Measurements from ENCODE around the gene RNF157. TPM values are rescaled to one million over a fixed set of nuclear protein-coding genes. Genes with fewer than 3 reads are reported as not detected.

Gene RNF157
- total and polyA plus RNA-seq, 9 of the 15 experiments (the other 6 are each of a cell fraction or from before 2014, with no cell fraction given), result 8.1 to 31.7 (median 20.8) TPM

DNA sequence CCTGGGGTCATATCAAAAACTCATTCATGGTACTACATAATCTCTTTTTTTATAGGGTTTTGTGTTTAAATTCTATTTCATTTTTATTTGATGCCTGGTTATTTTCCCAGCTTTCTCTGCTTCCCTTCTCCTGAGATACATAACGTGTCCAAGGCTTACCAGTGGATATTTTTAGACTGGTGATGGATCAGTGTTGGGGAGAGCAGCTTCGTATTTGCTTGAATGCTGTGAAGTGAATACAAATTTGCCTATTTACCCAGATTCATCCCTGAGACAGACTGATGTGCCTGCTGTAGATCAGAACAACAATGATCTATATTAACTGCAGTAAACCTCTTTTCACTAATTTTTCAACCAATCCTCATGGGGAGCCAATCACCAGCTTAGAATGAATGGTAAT, 56.0 kb downstream of the RNF157 start (continued):
- no peak for TF ChIP-seq ZNF431 (CRISPR knock-in tag; IDR thresholded peaks at IDR 0.05)

DNA sequence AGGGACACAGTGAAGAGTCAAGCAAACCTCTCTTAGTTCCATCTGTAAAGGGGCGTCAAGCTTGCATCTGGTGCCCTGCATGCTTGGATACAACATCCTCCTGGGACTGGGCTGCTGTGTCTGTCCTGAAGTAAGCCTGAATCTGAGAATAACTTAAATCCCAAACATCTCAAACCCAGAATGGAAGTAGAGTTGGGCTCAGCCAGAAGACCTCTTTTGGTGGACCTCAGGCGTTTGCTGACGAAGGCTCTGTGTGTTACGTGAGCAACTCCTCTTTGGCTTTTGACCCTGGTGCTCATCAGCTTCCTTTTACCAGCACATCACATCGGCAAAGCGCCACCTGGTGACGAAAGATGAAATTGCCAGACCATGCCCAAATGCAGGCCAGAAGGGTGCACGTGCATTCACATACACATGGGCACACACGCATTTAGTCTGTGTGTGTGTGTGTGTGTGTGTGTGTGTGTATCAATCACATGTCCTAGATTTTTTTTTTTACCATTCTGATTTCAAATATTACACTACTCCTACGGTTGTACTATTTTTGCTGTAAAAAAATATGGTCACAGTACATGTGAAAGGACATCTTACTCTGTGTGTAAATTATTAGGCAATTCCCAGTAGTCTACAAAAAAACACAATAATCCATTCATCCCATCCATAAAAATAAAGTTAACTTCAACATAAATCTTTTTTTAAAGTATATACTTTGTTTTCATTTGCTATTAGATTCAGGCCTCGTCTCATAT, 58.1 kb downstream of the RNF157 start:
- FAIRE-seq, result peak; percentile 96
- Histone ChIP-seq H3K4me1 (replicated peaks in 1 of 2; ENCODE audit: control insufficient read depth in 2 of 2, insufficient read depth in 2 of 2, low read length in 2 of 2) (peaks cover 7 to 27% of the 10 kb centered on the region in 2 experiments; a peak in 3 of 5 replicates), H3K27me3 (ENCODE audit: control insufficient read depth in 2 of 2, insufficient read depth in 2 of 2, low read length in 2 of 2) (no peaks in the 10 kb centered on the region), H3K79me2 (ENCODE audit: control insufficient read depth, insufficient read depth, low read length) (peaks cover 6% of the 10 kb centered on the region; the same call in 1 of the 3 replicates), H4K20me1 (replicated peaks; ENCODE audit: control insufficient read depth, insufficient read depth, low read length) (no peaks in the 10 kb centered on the region), H3K9me3 (replicated peaks; ENCODE audit: control insufficient read depth, insufficient read depth, low read depth, low read length) (no peaks in the 10 kb centered on the region), H3K36me3 (ENCODE audit: control insufficient read depth, insufficient read depth, low read length) (peaks cover 9% of the 10 kb centered on the region; the same call in 1 of the 3 replicates), H2AFZ (ENCODE audit: low read depth, low read length) (peak overlapping the region; percentile 74), H3K9ac (ENCODE audit: insufficient read depth in 1 of 2, low read depth in 2 of 2, low read length in 2 of 2) (peak overlapping the region in 1 of 2 experiments; percentile 5; a peak in 1 of 4 replicates), H3K9me1 (ENCODE audit: control insufficient read depth, insufficient read depth, low read length) (peaks cover 3% of the 10 kb centered on the region), H3K4me2 (ENCODE audit: insufficient read depth, low read length) (peak overlapping the region; percentile 5; the same call in 1 of the 2 replicates), H3K4me3 (no peak overlapping the region), H3K27ac (ENCODE audit: extremely low read depth, low read depth, low read length) (no peak overlapping the region)
- in situ Hi-C loops (cut with MboI), result no loop called here
- CTCF ChIA-PET (ENCODE audit: low intra/inter-chr PET ratio), result interaction anchor here (0.6 to 1.1 kb wide), 5 partner anchors 61 to 438 kb away, joined by 3 to 6 read pairs (median 3); no protein-coding TSS in a partner anchor
- BruUV-seq (replicated peaks), result no TSS peak
- intact Hi-C loops (cut with micrococcal nuclease), result loop anchor here (5.0 kb wide), 3 partner anchors 55 to 85 kb away; partner anchors contain the start of gene UBALD2
- 17% methylated on average over 11 of the region's 11 CpGs for WGBS (ENCODE audit: insufficient coverage, low coverage, missing lambda C conversion rate)
- peak; percentile 88 for ATAC-seq
- POLR2A ChIA-PET, result interaction anchor here (0.6 to 6.2 kb wide), 11 partner anchors 8 to 88 kb away, joined by 3 to 93 read pairs (median 4); no protein-coding TSS in a partner anchor
- DNase-seq (ENCODE audit: extremely low read depth in 1 of 4, low spot score in 3 of 4), result peak; percentile 81 to 91 (median 84)
- TF ChIP-seq DNMT1 (IDR thresholded peaks at IDR 0.05), result no peak
- no peak for TF ChIP-seq COPS2 (conservative IDR thresholded peaks at IDR 0.05)
- no peak for TF ChIP-seq DIDO1 (tag; IDR thresholded peaks at IDR 0.05; ENCODE audit: low read depth)
- no peak for TF ChIP-seq KAT2B (IDR thresholded peaks at IDR 0.05; ENCODE audit: low read depth, low read length)
- TF ChIP-seq PHB (CRISPR knock-in tag; IDR thresholded peaks at IDR 0.05), result no peak
- 0 out of 2 replicates have a peak, but pooled peaks have one; percentile 20 for TF ChIP-seq FOSL1 (tag; conservative IDR thresholded peaks at IDR 0.05)
- TF ChIP-seq ZNF507 (tag; conservative IDR thresholded peaks at IDR 0.05), result no peak
- no peak for TF ChIP-seq ZNF586 (CRISPR knock-in tag; conservative IDR thresholded peaks at IDR 0.05)
- TF ChIP-seq, protein P1, sequence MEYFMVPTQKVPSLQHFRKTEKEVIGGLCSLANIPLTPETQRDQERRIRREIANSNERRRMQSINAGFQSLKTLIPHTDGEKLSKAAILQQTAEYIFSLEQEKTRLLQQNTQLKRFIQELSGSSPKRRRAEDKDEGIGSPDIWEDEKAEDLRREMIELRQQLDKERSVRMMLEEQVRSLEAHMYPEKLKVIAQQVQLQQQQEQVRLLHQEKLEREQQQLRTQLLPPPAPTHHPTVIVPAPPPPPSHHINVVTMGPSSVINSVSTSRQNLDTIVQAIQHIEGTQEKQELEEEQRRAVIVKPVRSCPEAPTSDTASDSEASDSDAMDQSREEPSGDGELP (CRISPR knock-in tag; IDR thresholded peaks at IDR 0.05; ENCODE audit: borderline replicate concordance), result peak; percentile 78; the same call in 1 of the 2 replicates
- TF ChIP-seq PHF8 (IDR thresholded peaks at IDR 0.05; ENCODE audit: borderline replicate concordance, low read length), result no peak
- TF ChIP-seq HDAC2 (IDR thresholded peaks at IDR 0.05), result 0 out of 2 replicates have a peak, but pooled peaks have one; percentile 51
- TF ChIP-seq ZNF134 (CRISPR knock-in tag; conservative IDR thresholded peaks at IDR 0.05), result no peak
- no peak for TF ChIP-seq NBN (IDR thresholded peaks at IDR 0.05; ENCODE audit: low read depth)
- peak; percentile 71; the same call in 1 of the 2 replicates for TF ChIP-seq LCOR (CRISPR knock-in tag; IDR thresholded peaks at IDR 0.05)
- TF ChIP-seq, protein P2, sequence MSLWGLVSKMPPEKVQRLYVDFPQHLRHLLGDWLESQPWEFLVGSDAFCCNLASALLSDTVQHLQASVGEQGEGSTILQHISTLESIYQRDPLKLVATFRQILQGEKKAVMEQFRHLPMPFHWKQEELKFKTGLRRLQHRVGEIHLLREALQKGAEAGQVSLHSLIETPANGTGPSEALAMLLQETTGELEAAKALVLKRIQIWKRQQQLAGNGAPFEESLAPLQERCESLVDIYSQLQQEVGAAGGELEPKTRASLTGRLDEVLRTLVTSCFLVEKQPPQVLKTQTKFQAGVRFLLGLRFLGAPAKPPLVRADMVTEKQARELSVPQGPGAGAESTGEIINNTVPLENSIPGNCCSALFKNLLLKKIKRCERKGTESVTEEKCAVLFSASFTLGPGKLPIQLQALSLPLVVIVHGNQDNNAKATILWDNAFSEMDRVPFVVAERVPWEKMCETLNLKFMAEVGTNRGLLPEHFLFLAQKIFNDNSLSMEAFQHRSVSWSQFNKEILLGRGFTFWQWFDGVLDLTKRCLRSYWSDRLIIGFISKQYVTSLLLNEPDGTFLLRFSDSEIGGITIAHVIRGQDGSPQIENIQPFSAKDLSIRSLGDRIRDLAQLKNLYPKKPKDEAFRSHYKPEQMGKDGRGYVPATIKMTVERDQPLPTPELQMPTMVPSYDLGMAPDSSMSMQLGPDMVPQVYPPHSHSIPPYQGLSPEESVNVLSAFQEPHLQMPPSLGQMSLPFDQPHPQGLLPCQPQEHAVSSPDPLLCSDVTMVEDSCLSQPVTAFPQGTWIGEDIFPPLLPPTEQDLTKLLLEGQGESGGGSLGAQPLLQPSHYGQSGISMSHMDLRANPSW (CRISPR knock-in tag; IDR thresholded peaks at IDR 0.05), result no peak
- TF ChIP-seq ZNF23 (CRISPR knock-in tag; IDR thresholded peaks at IDR 0.05), result no peak
- TF ChIP-seq ZNF165 (CRISPR knock-in tag; IDR thresholded peaks at IDR 0.05; ENCODE audit: borderline replicate concordance), result no peak
